NCI-H2171 (cell line): ENCODE measurements around the gene IFT81.
"Not testable (repeated sequence)": the region's sequence is repeated elsewhere in the genome, so short reads cannot be mapped to it uniquely, and the experiment has no call there.

Source experiments
- DNase-seq: peaks from one replicate; lab custom pipeline; 2025; lab: John Stamatoyannopoulos, UW

The IFT81 gene

DNA sequence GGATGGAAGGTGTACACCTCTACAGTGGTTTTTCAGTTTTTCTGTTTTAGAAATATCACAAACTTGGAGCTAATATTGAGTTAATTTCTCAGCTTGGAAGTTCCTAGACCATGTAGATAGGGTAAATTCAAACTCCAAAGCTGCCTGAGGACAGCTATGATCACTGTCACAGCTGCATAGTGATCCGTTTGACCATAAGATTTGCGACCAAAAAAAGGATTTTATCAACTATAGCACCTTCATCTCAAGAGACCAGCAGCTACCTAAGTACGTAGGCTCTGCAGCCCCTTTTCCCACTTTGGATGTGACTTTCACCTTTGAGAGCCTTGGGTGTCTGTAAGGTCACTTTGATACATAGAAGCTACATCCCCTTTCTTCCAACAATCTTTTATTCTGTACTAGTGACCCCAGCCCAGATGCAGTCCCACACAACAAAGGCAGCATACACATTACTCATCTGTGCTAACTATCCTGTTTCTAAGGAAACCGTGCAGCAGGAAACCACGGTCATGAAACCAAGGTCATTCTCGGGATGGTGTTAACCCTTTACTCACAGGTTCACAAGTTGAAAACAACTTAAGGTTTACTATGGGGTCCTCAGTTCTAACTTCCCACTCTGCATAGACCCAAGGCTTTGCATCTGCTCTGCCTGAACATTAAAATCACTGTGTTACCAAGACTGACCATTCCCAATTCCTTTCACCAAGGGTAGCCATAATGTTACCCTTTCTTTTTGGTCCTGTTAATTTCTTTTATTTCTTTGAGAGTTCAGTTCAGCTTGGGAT, 75.4 kb downstream of the IFT81 start:
- DNase-seq: no peak

DNA sequence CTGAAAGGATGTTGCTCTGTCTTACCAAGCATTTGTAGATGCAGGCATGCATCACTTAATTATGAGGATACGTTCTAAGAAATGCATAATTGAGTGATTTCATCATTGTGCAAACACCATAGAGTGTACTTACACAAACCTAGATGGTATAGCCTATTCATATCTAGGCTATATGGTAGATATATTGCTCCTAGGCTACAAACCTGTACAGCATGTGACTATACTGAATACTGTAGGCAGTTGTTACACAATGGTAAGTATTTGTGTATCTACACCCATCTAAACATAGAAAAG, 75.9 kb downstream of the IFT81 start:
- no peak for DNase-seq

DNA sequence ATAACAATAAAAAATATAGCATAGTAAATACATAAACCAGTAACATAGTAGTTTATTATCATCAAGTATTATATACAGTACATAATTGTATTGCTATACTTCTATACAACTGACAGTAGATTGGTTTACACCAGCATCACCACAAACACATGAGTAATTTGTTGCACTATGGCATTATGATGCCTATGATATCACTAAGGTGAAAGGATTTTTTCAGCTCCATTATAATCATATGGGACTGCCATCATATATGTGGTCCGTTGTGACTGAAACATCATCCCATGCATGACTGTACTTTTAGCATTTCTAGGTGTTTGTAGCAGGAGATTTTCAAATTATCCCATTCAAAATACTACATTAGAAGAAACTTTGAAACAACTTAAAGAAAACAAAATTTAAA, 77.8 kb downstream of the IFT81 start:
- DNase-seq: no peak

DNA sequence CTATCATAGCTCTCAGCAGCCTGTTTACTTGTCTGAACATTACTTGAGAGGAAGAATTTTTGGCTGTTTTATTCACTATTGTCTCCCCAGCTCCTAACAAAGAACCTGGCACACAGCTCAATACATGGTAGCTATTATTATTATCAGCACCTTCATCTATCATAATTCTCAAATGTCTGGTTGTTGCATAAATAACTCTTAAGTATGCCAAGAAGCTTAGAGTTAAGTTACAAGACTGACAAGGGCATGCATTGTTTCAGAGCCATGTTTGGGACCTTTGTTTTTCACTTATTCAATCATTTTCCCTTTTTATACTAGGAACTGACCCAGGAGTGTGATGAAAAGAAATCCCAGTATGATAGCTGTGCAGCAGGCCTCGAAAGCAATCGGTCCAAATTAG, 79.4 kb downstream of the IFT81 start:
- DNase-seq: no peak

DNA sequence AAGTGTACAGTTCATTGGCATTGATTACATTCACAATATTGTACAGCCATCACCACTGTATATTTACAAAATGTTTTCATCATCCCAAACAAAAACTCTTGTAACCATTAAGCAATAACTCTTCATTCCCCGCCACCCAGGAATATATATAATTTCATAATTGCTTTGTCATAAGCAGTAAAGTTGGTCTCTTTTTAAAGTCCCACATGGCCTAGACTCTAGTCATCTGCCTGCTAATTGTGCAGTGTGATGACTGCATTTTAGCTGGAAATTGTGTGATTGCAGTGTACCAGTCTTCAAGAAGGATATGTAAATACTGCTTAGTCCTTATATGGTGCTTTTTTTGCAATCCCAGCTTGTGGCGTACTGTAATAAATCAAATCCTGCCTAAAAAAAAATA, 81.8 kb downstream of the IFT81 start:
- no peak for DNase-seq

DNA sequence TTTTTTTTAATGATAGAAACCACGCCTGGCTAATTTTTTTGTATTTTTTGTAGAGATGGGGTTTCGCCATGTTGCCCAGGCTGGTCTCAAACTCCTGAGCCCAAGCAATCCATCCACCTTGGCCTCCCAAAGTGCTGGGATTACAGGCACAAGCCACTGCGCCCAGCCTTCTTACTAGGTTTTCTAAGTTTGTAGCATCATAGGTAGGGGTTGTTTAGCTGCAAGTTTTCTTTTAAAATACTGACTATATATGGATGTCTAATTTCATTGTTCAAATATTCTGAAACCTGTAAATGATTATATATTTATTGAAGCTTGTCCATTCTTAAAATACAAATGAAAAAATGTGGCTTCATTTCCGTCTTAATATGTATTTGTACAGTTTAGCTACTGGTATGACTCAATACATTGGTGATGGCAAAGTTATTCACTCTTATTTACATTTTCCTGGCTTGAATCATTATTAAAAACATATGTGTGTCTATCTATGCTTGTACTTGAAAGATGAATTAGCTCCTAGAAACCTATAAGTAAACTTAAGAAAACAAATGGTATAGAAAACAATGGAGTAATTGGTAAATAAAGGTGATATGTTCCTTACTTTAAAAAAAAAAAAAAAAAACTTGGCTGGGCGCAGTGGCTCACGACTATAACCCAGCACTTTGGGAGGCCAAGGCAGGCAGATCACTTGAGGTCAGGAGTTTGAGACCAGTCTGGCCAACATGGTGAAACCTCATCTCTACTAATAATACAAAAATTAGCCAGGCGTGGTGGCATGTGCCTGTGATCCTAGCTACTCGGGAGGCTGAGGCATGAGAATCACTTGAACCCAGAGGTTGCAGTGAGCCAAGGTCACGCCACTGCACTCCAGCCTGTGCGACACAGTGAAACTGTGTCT, 87.7 kb downstream of the IFT81 start:
- DNase-seq: not testable (repeated sequence)

DNA sequence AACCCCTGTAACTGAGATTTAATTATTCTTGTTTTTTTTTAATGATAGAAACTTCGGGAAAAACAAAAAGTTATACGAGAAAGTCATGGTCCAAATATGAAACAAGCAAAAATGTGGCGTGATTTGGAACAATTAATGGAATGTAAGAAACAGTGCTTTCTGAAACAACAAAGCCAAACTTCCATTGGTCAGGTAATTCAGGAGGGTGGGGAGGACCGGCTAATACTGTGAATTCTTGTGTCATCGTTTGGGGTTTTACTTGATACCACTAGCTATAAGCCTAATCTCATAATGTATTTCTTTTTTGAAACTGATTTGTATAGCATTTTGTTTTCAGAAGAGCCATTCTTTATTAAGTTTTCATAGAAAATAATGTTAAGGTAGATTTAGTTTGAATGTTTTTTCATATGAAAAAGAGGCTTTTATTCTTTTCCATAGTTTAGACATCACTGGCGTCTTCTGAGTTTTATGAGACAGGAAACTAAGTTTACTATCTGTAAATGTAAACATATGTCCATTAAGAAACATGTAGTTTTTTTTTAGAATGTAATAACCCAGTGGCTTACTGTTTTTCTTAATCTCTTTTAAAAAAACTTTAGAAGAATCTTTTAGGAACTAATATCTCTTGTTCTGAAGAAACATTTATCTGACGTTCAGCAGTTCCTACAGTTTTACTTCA, 94.0 kb downstream of the IFT81 start:
- DNase-seq: no peak

DNA sequence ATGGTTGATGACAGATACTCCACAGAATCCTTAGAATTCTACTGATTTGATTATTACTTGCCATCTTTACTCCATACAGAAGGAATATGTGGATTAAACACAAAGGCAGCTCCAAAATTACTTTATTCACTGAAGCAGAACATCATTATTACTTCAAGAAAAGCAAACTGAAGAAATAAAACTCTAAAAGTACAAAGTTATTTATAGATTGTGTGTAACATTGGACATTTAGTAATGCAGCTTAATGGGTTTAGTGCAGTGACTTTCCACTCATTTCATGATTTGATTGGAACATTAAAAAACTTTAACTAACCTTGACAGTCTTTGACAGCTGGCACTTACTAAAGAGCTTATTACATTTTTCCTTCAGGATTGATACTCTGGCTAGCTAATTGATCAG, 97.9 kb downstream of the IFT81 start:
- no peak for DNase-seq

DNA sequence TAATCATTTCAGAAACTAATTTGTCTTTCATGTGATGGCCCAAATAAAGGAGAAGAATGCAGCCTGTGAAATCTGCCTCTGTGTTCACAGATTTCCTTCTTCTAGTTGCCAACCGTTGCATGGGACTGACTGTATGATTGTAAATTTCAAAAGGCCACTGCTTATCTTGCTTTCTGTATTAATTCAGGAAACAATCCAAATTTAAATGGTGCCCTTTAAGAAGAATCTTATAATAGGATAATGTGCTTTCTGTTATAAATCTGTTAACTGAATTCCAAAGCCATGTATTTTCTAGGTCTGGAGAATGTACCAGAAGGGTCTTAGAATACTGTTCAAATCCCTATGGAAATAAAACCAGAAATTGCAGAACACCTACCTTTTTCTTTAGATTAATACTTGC, 98.3 kb downstream of the IFT81 start:
- no peak for DNase-seq

DNA sequence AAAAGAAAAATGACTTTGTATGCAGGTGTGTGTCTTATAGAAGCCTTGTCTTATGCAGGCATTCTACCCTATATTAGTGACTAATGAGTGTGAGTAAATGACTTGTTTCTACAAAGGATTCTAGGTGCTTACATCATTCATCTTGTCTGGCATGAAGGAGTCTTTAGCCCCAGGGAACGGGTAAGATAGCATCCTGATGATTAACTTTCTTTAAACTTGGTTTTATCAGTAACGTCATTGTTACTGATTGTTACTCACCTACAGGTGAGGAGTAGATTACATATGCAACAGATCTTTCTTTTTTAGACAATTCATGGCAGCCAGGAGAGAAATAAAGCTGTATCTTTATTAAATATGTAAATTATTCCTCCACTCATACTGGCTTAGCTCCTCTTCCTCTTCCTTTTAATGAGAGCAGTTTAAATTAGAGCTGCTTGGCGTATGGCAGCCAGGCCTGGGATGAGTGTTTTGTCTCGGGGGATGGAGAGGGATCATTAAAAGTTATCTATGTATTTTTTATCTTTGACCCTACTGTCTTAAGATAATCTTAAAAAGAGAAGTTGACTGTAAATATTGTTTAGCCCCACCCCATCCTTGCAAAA, 99.7 kb downstream of the IFT81 start:
- DNase-seq: no peak

DNA sequence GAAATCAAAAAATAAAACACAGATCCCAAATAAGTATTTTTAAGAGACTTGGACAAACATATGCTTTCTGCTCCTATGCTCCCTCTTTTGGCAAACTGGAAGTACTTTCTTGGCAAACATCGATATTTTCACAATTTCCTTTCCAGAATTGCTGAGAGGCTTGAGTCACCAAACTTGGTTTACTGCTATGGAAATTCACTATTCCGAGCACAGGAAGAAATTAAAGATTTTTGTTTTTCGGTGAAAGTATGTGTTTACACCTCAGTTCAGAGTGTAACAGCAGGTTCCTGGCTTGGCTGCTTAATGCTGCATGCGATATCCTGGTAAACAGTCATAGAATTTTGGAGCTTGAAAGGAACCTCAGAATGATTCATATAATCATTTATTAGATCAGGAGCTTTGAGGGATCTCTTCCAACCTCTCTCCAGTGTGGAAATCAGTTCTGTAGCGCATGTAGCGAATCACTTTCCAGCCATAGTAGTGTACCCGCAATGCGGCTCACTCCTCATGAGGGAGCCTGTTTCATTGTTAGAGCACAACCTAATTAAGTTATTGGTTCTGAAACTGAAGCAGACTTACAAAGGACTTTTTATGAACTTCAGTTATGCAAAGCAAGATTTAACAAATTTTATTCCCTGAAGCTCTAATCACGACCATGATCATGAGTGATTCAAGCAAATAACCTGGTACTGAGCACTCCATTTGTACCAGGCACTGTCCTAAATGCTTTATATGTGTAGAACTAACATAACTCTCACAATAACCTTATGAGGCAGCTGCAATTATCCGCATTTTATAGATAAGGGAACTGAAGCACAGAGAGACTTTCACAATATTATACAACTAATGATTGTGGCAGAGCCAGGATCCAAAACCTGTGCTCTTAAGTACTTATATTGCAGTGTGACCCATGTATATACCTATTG, 100.5 kb downstream of the IFT81 start:
- DNase-seq: no peak

DNA sequence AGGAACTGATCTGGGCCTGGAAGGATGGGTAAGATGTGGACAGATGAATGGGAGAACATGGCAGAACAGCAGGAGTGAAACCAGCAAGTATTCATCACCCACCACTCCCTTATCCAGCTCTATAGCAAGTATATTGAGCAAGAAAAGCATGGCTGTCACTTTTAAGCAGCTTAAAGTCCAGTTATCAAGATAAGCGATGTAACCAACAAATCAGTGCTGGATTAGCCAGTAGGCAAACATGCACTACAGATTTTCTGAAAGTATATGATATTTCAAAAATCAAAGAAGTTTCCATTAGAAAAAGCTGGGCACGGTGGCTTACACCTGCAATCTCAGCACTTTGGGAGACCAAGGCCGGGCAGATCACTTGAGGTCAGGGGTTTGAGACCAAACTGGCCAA, 103.0 kb downstream of the IFT81 start:
- DNase-seq: no peak

DNA sequence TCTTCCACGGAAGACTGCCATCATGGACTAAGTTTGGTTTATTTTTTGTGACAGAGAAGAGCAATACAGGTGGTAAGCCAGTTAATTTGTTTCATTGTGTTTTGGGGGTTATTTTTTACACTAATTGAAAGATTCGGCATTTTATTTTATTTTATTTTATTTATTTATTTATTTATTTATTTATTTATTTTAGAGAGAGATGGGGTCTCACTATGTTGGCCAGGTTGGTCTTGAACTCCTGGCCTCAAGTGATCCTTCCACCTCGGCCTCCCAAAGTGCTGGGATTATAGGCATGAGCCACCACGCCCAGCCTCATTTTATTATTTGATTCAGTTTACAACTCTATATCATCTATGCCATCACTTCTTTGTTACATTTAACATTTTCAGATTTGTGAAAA, 104.2 kb downstream of the IFT81 start:
- DNase-seq: not testable (repeated sequence)

DNA sequence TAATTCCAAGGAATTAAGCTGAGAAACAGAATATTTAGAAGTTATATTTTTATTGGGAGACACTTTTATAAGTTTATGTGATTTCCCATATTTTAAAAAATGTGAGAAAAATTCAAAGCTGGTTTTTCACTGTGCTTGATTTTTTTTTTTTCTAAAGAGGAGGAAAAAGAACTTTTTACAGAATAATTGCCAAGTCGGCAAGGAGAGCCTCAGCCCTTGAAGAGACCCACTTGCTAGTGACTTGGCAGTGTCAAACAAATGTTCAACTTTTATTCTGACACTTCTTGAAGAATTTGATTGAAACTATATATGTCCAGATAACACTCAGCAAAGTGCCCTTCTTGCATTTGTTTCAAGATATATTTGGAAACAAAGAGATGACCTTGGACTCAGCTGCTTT, 104.6 kb downstream of the IFT81 start:
- no peak for DNase-seq

DNA sequence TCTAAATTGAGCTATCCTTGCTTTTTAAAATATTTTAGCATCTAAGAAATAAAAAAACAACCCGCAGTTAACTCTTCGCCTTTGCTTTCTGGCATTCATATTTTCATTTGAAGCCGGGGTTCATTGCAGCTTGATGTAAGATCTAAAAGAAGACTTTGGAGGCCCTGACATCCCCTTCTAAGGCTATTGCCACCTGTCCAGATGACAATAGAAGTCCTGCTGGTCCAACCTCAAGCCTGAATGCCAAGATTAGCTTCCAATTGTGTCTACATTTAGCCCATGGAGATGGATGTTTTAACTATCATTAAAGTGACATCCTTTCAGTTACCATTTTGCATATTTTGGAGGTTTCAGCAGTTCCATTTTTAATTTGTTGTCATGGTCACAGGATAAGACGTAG, 105.3 kb downstream of the IFT81 start:
- no peak for DNase-seq

DNA sequence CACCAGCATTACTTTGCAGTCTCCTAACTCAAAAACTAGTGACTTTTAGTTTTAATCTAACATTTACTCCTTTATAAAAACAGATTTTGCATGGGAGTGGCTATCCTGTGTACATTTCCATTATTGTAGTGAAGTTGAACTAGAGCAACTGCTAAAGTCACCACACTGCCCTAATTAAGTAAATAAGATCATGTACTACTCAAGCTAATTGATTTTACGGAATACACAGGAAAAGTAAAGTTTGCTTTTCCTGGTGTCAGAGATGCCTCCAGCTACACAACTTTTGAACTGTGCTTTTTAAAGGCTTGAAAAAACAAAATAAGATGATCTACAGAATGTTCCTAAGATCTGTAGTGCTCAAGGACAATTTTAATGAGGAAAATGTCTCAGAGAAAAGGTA, 106.5 kb downstream of the IFT81 start:
- no peak for DNase-seq

DNA sequence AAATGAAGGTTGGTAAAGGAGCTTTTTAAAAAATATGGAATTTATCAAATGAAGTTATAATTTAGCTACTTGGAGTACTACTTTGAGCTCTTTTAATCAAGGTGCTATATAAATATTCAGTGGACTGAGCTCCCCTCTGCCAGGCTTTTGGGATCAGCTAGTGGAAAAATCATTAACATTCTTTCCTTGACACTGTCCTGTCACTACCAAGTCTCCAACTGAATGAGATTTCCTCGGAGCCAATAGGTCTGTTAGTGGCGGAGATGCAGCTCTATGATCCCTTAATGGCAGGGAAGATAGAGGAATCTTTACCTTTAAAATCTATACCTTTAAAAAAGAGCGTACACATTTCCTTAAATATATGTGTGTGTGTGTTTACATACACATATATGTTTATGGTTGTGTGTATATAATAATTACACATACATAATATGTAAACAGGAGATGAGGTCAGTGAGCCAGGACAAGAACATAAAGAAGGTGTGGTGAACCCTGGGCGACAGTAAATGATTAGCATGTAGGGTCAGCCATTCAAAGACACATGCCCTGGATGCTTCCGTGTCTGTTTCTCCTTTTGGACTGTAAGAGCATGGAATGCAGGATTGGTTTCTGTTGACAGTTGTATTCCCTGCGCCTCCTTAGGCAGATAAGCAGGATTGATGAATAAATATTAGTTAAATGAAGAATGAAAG, 109.2 kb downstream of the IFT81 start:
- DNase-seq: no peak

DNA sequence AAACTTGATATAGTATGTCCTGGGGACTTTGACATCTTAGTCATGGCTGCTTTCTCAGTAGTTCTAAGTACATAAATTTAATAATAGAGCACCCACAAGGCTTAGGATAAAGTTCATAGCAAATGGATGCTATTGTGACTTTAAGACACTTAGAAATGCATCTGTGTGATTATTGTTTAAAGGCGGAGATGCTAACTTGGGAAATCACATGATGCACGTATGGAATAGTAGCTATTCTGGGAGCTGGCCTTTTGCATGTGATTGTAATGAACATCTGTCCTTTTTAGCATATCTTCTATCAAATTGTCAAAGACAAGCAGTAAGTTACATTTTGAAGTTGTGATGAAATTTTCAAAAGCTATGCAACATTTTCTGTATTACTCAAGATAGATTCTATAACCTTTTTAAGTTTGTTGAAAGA, 110.2 kb downstream of the IFT81 start:
- DNase-seq: no peak

DNA sequence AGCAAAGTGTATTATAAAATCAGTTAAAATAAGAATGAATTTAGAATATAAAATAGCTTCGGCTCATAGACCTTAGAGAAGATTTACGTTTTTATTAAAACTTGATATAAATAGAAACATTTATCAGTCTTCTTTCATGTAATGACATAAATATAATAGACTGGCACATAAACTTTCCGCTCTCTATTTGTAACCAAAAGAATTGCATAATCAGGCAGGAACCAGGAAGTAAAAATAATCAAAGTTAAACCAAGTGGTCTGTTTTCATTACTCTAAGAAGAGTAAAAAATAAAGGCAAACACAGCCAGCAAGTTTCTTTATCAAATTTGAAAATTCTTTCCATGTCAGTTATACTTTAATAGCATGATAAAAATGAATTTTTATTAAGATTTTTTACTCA, 110.6 kb downstream of the IFT81 start:
- no peak for DNase-seq

DNA sequence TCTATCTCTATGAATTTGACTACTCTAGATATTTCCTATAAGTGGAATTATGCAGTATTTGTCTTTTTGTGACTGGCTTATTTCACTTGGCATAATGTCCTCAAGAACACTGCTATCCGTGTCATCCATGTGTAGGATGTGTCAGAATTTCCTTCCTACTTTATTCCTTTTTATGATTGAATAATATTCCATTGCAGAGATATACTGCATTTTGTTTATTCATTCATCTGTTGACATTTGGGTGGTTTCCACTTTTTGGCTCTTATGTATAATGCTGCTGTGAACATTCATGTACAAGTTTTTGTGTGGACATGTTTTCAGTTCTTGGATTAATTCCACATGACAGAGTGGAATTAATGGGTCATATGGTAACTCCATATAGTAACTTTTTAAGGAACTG, 111.2 kb downstream of the IFT81 start:
- no peak for DNase-seq

DNA sequence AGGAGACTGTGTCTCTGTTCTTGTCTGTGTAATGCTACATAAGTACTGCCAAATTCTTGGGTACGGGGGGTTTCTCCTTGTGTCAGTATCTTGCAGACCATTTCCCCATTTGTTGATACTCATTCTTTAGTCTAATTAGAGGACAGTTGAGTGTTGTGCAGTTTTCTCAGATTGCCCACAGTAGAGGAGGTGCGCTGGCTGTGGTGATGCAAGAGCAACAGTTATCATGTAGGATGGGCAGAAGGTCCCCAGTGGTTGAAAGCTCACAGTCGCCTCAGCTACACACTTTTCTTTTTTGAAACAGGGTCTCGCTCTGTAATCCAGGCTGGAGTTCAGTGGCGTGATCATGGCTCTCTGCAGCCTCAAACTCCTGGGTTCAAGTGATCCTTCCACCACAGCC, 119.1 kb downstream of the IFT81 start:
- DNase-seq: no peak
